ENCODE results near the gene FAM174B.

Gene FAM174B

GRCh38 chr15:92643849-92644815, 11.4 kb downstream of the FAM174B start:
- H3K4me1 Mint-ChIP-seq (ENCODE audit: low read depth): no peaks in the 10 kb centered on the region
- no peak overlapping the region for H3K4me3 Mint-ChIP-seq
- intact Hi-C loops (cut with micrococcal nuclease): no loop called here
- peaks cover 17% of the 10 kb centered on the region for H3K9me3 Mint-ChIP-seq
- no peaks in the 10 kb centered on the region for H3K36me3 Mint-ChIP-seq (ENCODE audit: low read depth)
- H3K27ac Mint-ChIP-seq: no peak overlapping the region
- no peaks in the 10 kb centered on the region for H3K27me3 Mint-ChIP-seq

- no peak overlapping the region for H3K4me3 Mint-ChIP-seq
- H3K4me1 Mint-ChIP-seq (ENCODE audit: low read depth): no peaks in the 10 kb centered on the region
- H3K9me3 Mint-ChIP-seq: peaks cover 17% of the 10 kb centered on the region
- H3K27ac Mint-ChIP-seq: no peak overlapping the region
- H3K27me3 Mint-ChIP-seq: peaks cover 2% of the 10 kb centered on the region
- intact Hi-C loops (cut with micrococcal nuclease): no loop called here
- no peaks in the 10 kb centered on the region for H3K36me3 Mint-ChIP-seq (ENCODE audit: low read depth)
These were observed 16.7 kb downstream of the FAM174B start for GRCh38 chr15:92638709-92639365.

- Mint-ChIP-seq H3K36me3 (ENCODE audit: low read depth) (no peaks in the 10 kb centered on the region), H3K27me3 (peaks cover 2% of the 10 kb centered on the region), H3K27ac (no peak overlapping the region), H3K9me3 (peaks cover 17% of the 10 kb centered on the region), H3K4me1 (ENCODE audit: low read depth) (no peaks in the 10 kb centered on the region), H3K4me3 (no peak overlapping the region)
- intact Hi-C loops (cut with micrococcal nuclease): no loop called here
These were observed 17.3 kb downstream of the FAM174B start for GRCh38 chr15:92638291-92638708.

GRCh38 chr15:92637626-92638025, 17.9 kb downstream of the FAM174B start:
- no peak overlapping the region for H3K27ac Mint-ChIP-seq
- no peaks in the 10 kb centered on the region for H3K36me3 Mint-ChIP-seq (ENCODE audit: low read depth)
- intact Hi-C loops (cut with micrococcal nuclease): no loop called here
- peaks cover 2% of the 10 kb centered on the region for H3K27me3 Mint-ChIP-seq
- H3K9me3 Mint-ChIP-seq: peaks cover 14% of the 10 kb centered on the region
- H3K4me3 Mint-ChIP-seq: no peak overlapping the region
- H3K4me1 Mint-ChIP-seq (ENCODE audit: low read depth): no peaks in the 10 kb centered on the region

- Mint-ChIP-seq H3K9me3 (peaks cover 9% of the 10 kb centered on the region), H3K4me3 (no peak overlapping the region), H3K36me3 (ENCODE audit: low read depth) (no peaks in the 10 kb centered on the region), H3K4me1 (ENCODE audit: low read depth) (no peaks in the 10 kb centered on the region), H3K27me3 (peaks cover 2% of the 10 kb centered on the region), H3K27ac (no peak overlapping the region)
- intact Hi-C loops (cut with micrococcal nuclease): no loop called here
These were observed 18.6 kb downstream of the FAM174B start for GRCh38 chr15:92636908-92637481.

DNA sequence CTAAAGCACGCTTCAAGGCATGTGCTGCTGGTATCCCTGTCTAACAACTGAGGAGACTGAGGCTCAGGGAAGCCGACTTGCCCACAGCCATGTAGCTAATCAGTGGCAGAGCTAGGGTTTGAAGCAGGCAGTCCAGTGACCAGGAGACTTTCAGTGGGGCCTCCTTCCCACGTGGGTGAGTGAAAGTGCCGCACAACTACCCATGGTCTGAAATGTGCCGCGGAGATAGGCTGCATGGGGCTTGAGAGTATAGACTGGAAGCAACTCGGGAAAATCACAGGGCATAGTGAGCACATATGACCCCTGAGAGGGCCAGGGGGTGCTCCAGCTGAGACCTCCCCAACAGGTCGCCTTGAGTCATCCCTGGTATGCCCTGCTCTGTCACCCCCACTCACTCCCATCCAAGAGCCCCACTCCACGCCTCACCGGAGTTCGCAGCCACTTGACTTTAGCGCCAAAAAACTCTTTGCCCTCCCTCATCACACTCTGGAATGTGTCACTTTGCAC, 19.1 kb downstream of the FAM174B start:
- Mint-ChIP-seq H3K27ac (no peak overlapping the region), H3K4me1 (ENCODE audit: low read depth) (no peaks in the 10 kb centered on the region), H3K9me3 (peaks cover 9% of the 10 kb centered on the region), H3K4me3 (no peak overlapping the region), H3K27me3 (peaks cover 2% of the 10 kb centered on the region), H3K36me3 (ENCODE audit: low read depth) (no peaks in the 10 kb centered on the region)
- intact Hi-C loops (cut with micrococcal nuclease): no loop called here

DNA sequence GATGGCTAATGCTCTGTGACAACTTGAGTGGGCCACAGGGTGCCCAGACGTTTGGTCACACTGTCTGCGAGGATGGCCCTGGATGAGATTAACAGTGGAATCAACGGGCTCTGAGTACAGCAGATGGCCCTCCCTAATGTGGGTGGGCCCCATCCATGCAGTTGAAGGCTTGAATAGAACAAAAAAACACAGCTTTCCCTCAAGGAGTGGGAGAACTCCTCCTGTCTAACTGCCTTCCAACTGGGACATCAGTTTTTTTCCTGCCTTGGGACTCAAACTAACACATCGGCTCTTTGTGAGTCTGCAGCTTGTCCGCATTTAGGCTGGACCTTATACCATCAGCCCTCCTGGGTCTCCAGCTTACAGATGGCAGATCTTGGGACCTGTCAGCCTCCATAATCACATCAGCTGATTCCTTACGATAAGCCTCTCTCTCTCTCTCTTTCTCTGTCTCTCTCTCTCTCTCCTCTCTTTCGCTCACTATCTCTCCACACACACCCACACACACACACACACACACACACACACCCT, 20.8 kb downstream of the FAM174B start:
- Mint-ChIP-seq H3K36me3 (ENCODE audit: low read depth) (no peaks in the 10 kb centered on the region), H3K27me3 (peaks cover 2% of the 10 kb centered on the region), H3K4me3 (no peak overlapping the region), H3K4me1 (ENCODE audit: low read depth) (no peaks in the 10 kb centered on the region), H3K9me3 (peaks cover 5% of the 10 kb centered on the region), H3K27ac (no peak overlapping the region)
- intact Hi-C loops (cut with micrococcal nuclease): no loop called here

- Mint-ChIP-seq H3K4me3 (no peak overlapping the region), H3K27ac (no peak overlapping the region), H3K36me3 (ENCODE audit: low read depth) (no peaks in the 10 kb centered on the region), H3K4me1 (ENCODE audit: low read depth) (no peaks in the 10 kb centered on the region), H3K9me3 (no peaks in the 10 kb centered on the region), H3K27me3 (peaks cover 2% of the 10 kb centered on the region)
- intact Hi-C loops (cut with micrococcal nuclease): no loop called here
These were observed 21.5 kb downstream of the FAM174B start for GRCh38 chr15:92634060-92634459.

DNA sequence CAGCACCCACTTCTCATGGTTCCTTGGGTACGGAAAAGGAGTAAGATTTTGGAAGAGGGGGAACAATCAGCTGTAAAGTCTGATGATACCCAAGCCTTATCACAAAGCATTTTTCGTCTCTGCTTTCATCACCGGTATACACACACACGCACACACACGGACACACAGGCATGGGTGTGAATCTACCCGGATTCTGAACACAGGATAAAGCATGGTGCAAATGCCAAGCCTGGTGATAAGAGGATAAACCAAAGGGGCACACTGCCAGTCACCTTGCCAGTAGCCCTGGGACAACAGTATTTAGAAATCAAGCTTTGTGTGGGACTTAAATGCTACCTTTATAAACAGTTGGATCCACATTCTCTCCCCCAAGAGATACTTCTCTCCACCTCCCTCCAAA, 22.2 kb downstream of the FAM174B start:
- Mint-ChIP-seq H3K4me3 (no peak overlapping the region), H3K36me3 (ENCODE audit: low read depth) (no peaks in the 10 kb centered on the region), H3K27me3 (peaks cover 2% of the 10 kb centered on the region), H3K4me1 (ENCODE audit: low read depth) (no peaks in the 10 kb centered on the region), H3K9me3 (no peaks in the 10 kb centered on the region), H3K27ac (no peak overlapping the region)
- intact Hi-C loops (cut with micrococcal nuclease): no loop called here

DNA sequence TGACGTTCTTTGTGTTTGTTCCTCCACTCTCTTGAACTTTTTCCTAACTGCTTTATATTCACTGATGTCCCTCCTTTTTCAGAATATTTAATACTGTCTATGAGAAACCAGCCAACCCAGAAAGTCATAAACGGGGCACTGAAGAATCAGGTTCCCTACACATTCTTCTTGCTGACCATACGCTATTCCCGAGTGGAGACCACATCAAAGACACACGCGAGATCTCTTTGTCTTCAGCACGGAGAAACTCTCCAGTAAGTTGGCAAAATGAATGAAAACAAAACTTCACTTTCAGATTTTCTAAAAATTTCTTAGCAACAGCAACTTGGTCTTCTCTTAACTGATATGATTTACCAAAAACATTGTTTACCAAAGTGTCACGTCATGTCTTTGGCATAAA, 22.6 kb downstream of the FAM174B start:
- Mint-ChIP-seq H3K9me3 (no peaks in the 10 kb centered on the region), H3K36me3 (ENCODE audit: low read depth) (no peaks in the 10 kb centered on the region), H3K27ac (no peak overlapping the region), H3K27me3 (peaks cover 2% of the 10 kb centered on the region), H3K4me3 (no peak overlapping the region), H3K4me1 (ENCODE audit: low read depth) (no peaks in the 10 kb centered on the region)
- intact Hi-C loops (cut with micrococcal nuclease): no loop called here

DNA sequence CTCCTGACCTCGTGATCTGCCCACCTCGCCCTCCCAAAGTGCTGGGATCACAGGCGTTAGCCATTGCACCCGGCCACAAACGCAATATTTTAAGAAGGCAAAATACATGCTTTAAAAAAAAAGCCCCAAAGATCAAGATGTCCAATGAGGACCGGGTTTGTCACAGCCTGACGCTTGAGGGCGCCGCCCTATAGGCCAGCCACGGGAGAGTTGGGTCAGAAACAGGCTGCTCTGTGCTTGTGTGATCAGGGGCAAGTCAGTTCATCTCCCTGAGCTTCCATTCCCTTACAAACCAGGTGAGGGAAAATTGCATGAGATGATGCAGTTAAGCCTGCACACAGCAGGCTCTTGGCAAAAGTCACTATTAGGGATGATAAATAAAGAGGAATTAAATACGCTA, 23.9 kb downstream of the FAM174B start:
- H3K27ac Mint-ChIP-seq: no peak overlapping the region
- H3K27me3 Mint-ChIP-seq: peaks cover 2% of the 10 kb centered on the region
- no peaks in the 10 kb centered on the region for H3K36me3 Mint-ChIP-seq (ENCODE audit: low read depth)
- H3K4me1 Mint-ChIP-seq (ENCODE audit: low read depth): no peaks in the 10 kb centered on the region
- intact Hi-C loops (cut with micrococcal nuclease): no loop called here
- no peak overlapping the region for H3K4me3 Mint-ChIP-seq
- H3K9me3 Mint-ChIP-seq: no peaks in the 10 kb centered on the region

GRCh38 chr15:92629975-92630626, 25.5 kb downstream of the FAM174B start:
- Mint-ChIP-seq H3K36me3 (ENCODE audit: low read depth) (no peaks in the 10 kb centered on the region), H3K27ac (no peak overlapping the region), H3K4me1 (ENCODE audit: low read depth) (no peaks in the 10 kb centered on the region), H3K9me3 (no peaks in the 10 kb centered on the region), H3K4me3 (no peak overlapping the region), H3K27me3 (peaks cover 1% of the 10 kb centered on the region)
- intact Hi-C loops (cut with micrococcal nuclease): no loop called here

DNA sequence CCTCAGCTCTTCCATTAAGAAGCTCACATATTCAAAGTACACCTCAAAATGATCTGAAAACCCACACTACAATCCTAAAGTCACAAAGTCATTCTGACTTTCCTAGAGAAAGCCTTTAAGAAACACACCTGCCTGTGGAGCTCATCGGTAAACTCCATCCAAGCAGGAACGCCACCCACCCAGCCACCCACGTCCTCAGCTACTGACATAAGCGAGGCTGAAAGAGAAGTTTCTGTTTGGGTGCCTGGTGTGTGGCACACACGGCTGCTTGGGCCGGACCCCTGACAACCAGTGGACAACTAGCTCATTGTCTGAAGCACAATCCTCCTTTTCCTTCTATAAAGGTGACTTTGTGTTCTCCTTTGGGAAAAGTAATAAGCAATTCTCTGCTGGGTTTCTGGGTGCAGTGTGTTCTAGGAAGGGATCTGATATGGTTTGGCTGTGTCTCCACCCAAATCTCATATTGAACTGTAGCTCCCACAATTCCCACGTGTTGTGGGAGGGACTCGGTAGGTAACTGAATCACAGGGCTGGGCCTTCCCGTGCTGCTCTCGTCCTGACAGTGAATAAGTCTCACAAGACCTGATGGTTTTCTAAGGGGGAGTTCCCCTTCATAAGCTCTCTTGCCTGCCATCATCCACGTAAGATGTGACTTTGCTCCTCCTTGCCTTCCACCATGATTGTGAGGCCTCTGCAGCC, 26.1 kb downstream of the FAM174B start:
- H3K9me3 Mint-ChIP-seq: no peaks in the 10 kb centered on the region
- no peaks in the 10 kb centered on the region for H3K27me3 Mint-ChIP-seq
- H3K27ac Mint-ChIP-seq: no peak overlapping the region
- H3K36me3 Mint-ChIP-seq (ENCODE audit: low read depth): no peaks in the 10 kb centered on the region
- H3K4me3 Mint-ChIP-seq: no peak overlapping the region
- no peaks in the 10 kb centered on the region for H3K4me1 Mint-ChIP-seq (ENCODE audit: low read depth)
- intact Hi-C loops (cut with micrococcal nuclease): no loop called here

All from dendritic cell treated with granulocyte-macrophage colony-stimulating factor and Interleukin-4, amounts not matched to agents 40 ng/mL and 50 ng/mL, for 4 days (primary cell).